Femur (tissue), 1 donor: ENCODE results near the gene BMP4.

Experiments used
- DNase-seq: peaks from one replicate; pipeline ENCODE4 v3.0.0-alpha.2; 2017

The BMP4 gene

GRCh38 chr14:53963320-53964227, 6.9 kb upstream of the BMP4 start:
- peak; percentile 55 for DNase-seq

GRCh38 chr14:53962953-53963319, 6.3 kb upstream of the BMP4 start:
- DNase-seq, result no peak

- no peak for DNase-seq
Observed at GRCh38 chr14:53958628-53959027, 2.0 kb upstream of the BMP4 start.

DNA sequence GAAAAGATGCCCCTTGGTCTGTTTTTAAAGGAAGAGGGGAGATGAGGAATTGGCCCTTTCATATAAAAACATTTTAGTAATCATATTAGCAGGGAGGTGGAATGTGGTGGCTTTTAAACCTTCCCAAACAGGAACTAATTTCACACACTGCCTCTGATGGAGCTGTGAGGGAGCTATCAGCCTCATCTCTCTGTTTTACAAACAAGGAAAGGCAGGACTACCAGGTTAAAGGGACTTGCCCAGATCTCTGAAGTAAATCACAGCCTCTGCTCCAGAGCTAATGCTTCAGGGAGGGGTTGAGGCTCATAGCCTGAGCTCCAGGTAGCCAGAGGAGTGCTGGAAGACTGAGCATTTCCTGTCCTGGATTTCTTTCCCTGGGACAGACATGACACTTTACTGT, 1.1 kb upstream of the BMP4 start:
- no peak for DNase-seq

DNA sequence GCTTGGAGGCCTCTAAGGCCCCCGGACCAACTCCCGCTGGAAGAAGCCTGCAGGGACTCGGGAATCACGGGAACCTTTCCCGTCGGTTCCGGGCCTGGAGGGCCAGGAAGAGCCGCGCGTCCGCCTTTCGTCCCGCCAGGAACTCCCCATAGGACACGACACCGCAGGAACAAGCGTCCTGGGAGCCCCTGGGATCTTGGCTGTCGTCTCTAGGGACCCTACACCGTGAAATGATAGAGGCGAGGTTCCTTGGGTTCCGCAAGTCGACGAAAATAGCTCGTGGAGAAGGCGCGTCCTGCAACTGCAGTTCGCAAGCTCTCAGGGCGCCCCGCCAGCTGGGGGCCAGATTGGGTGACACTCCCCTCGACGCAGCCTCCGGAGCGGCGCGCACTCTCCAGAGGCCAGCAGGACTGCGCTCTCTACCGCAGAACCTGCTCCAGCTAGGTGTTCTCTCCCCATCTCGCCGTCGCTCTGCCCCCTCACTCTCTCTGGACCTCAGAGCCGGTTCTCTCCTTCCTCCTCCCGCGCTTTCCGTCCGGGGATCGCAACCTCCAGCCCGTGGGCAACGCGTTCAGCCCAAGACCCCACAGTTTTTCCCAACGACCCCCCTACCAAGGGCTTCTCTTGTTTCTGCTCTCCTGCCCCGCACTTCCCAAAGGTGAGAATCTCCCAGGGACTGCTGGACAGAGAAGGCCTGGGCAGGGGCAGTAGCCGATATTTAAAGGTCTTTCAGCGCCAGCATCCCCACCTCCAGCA, 776 bp downstream of the BMP4 start:
- DNase-seq, result peak; percentile 83

- DNase-seq, result no peak
Observed at GRCh38 chr14:53955229-53955556, 1.4 kb downstream of the BMP4 start.

DNA sequence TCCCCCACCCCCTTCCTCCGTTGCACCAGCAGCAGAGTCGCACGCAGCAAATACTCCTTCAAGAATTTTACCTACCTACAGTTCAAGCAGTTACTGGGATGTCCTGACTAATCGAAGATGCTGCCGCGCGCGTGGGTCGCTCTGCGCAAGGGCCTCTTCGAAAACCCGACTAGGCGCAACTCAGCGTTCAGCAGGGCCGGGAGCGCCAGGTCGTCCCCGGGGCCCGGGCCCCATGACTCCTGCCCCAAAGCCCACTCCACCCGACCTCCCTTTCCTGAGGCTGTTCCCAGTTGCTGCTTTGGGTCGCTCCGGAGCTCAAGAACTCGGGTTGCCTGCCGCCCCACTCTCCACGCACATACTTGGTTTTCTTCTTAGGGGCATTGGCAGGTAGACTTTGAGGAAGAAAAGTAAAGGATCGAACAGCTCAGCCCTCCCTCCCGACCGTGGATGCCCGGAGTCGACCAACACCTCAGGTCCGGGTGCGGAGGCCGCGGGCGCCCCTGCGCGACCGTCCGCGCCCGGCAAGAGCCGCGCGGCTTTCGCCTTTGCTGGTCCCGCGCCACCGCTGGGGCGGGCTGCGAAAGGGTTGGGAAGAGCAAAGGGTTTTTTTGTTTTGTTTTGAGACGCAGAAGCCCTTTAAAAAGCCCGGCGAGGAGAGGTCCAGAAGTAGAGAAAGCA, 1.9 kb downstream of the BMP4 start:
- DNase-seq, result peak; percentile 53

DNA sequence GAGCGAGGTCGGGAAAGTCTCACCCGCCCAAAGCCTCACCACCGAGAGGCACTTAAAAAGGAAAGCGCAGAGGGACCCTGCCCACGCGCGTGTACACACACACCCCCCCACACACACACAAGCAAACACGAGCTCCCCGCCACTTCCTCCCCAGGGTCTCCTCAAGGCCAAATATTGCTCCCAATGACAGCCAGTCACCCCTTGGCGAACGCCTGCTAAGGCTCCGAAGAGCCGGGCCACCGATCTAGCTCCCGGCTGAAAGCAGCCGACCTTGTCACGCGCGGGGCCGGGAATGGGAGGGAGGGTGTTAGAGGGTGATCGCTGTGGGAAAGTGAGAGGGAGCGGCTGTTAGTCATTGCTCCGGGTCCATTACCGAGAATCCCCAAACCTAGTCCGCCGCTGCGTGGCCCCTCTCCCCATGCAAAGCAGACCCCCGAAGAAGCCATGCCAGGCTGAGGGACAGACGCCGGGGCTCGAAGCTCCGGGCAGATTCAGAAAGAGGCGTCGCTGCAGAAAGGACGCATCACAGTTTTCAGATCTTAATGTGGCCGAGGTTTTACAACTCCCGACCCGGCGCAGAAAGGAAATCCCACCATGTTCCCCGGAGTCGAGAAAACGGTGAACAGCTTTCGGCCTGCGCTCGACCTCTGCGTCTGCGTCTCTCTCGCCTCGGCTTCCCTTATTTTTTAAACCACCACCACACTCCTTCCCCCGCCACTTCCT, 2.6 kb downstream of the BMP4 start:
- peak; percentile 59 for DNase-seq

GRCh38 chr14:53953002-53953827, 3.4 kb downstream of the BMP4 start:
- peak; percentile 95 for DNase-seq

- DNase-seq, result peak; percentile 26
Observed at GRCh38 chr14:53952533-53952932, 4.1 kb downstream of the BMP4 start.

GRCh38 chr14:53951627-53952303, 4.9 kb downstream of the BMP4 start:
- DNase-seq, result peak; percentile 33

- DNase-seq, result no peak
Observed at GRCh38 chr14:53951243-53951626, 5.4 kb downstream of the BMP4 start.

DNA sequence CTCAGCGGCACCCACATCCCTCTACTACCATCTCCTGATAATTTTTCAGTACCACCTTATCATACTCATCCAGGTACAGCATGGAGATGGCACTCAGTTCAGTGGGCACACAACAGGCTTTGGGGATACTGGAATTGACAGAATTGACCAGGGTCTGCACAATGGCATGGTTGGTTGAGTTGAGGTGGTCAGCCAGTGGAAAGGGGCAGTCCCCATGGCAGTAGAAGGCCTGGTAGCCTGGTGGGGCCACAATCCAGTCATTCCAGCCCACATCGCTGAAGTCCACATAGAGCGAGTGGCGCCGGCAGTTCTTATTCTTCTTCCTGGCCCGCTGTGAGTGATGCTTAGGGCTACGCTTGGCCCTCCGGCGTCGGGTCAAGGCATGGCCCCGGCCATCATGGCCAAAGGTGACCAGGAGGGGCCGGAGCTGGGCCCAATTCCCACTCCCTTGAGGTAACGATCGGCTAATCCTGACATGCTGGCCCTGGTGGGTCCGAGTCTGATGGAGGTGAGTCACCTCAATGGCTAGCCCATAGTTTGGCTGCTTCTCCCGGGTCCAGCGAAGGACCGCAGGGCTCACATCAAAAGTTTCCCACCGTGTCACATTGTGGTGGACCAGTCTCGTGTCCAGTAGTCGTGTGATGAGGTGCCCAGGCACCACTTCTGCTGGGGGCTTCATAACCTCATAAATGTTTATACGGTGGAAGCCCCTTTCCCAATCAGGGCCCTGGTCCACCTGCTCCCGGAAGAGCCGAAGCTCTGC, 6.4 kb downstream of the BMP4 start:
- no peak for DNase-seq

GRCh38 chr14:53949201-53949600, 7.4 kb downstream of the BMP4 start:
- DNase-seq, result no peak

- DNase-seq, result no peak
Observed at GRCh38 chr14:53948205-53948884, 8.3 kb downstream of the BMP4 start.

DNA sequence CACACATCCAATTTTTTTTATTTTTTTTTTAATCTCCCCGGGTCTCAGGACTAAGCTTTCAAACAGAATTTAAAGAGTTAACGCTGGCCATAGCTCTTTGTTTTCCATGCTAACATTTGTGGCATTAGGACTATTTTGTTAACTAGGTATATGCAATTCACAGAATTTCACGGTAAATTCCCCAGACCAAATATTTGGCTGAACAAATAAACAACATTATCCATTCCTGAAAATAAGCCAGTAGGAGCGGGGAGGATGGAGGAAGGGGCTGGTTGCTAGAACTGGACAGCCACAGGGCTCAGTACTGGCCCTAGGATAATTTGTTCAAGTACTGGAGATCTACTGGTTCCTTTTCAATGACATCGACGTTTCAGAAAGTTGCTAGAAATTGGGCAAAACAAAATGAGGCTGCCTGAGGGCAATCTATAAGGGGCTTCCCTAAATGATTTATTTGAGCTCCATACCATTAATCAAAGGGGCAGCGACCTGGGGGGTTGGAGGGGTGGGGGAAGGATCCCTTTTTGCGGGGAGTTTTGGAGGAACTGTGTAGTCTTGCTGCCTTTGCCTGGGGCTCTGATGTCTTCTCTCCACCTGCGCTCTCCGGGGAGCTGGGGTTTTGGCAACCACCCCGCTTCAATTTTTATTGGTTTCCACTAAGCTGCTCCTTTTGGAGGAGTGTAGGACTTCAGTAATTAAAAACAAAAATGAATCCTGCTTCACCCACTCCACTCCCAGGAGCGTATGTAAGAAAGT, 9.0 kb downstream of the BMP4 start:
- DNase-seq, result peak; percentile 36

DNA sequence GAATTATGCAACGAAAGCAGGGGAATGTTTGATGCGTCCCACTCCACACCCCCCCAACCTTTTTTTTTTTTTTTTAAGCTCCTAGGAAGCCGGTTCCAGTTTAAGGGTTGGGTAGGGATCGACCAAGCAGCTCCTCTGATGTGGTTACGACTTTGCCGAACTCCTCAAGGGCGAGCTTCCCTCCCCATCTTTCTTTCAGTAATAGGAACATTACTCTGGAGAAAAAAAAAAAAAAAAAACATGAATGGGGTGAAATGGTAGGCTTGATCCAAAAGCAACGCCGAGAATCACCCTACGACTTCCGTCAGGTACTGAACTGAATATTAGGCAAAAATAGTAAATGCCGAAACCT, 9.6 kb downstream of the BMP4 start:
- no peak for DNase-seq

GRCh38 chr14:53946404-53947093, 10.1 kb downstream of the BMP4 start:
- DNase-seq, result no peak

- no peak for DNase-seq
Observed at GRCh38 chr14:53946071-53946403, 10.6 kb downstream of the BMP4 start.
